LNCAP (cell line): ENCODE results near the gene TPCN1.

Source experiments
- CTCF ChIP-seq: fragments of 450-650 bp; IDR thresholded peaks from 2 replicates; pipeline ENCODE4 v1.5.1; 2017; ENCODE audit warnings: mild to moderate bottlenecking

Gene TPCN1

GRCh38 chr12:113254298-113254697 lies 33.0 kb downstream of the TPCN1 start:
- no peak for TF ChIP-seq CTCF

- no peak for TF ChIP-seq CTCF
These were observed 36.3 kb downstream of the TPCN1 start for GRCh38 chr12:113257564-113257963.

GRCh38 chr12:113260127-113260526 lies 38.9 kb downstream of the TPCN1 start:
- TF ChIP-seq CTCF: no peak

GRCh38 chr12:113260636-113261300 lies 39.5 kb downstream of the TPCN1 start:
- TF ChIP-seq CTCF: no peak

GRCh38 chr12:113261847-113262470 lies 40.7 kb downstream of the TPCN1 start:
- TF ChIP-seq CTCF: no peak

- TF ChIP-seq CTCF: no peak
These were observed 41.4 kb downstream of the TPCN1 start for GRCh38 chr12:113262710-113263109.

- TF ChIP-seq CTCF: no peak
These were observed 42.2 kb downstream of the TPCN1 start for GRCh38 chr12:113263431-113263963.
